B cell (primary cell): ENCODE measurements around the gene SLK. TPM values are rescaled to one million over a fixed set of nuclear protein-coding genes. Genes with fewer than 3 reads are reported as not detected.
A peak's percentile ranks its signal among the peaks of the same experiment; 100 is the strongest.

Source experiments
- ATAC-seq: fragments of 200-7000 bp; cut with Tn5 transposase; one replicate; pipeline ENCODE4 v1.10.0; 2021; ENCODE audit warnings: low read depth, mild to moderate bottlenecking, moderate number of reproducible peaks, moderate library complexity
- CTCF ChIA-PET: fragments of 350-600 bp; sonication (Branson Sonifier 250); formaldehyde crosslinking; loops from one replicate; lab custom pipeline; 2021; ENCODE audit warnings: antibody characterized with exemption, inconsistent platforms; lab: Charles Lee
- POLR2A ChIA-PET: fragments of 350-600 bp; sonication (Branson Sonifier 250); formaldehyde crosslinking; loops from one replicate; lab custom pipeline; 2021; ENCODE audit warnings: antibody characterized with exemption; lab: Charles Lee
- DNase-seq: peaks from one replicate; pipeline ENCODE4 v3.0.0; 2013
- H2AFZ ChIP-seq: 2 replicates; pipeline ENCODE4 v1.6.1; 2012; ENCODE audit warnings: mild to moderate bottlenecking, low read depth, low read length; ENCODE audit not compliant: insufficient read depth, poor library complexity, severe bottlenecking
- H3K27ac ChIP-seq, 2 donors: 1 replicate in 1 of 2; 2 replicates in 1 of 2; pipeline ENCODE4 v1.5.1; 2012 to 2013; ENCODE audit warnings: low read length in 2 of 2, mild to moderate bottlenecking in 2 of 2, moderate library complexity in 1 of 2
- H3K27me3 ChIP-seq, 4 experiments: fragments of 200-600 bp in 1 of 4; sonication (generic) in 1 of 4; replicated peaks in 1 of 4; 1 replicate in 2 of 4; 2 replicates in 2 of 4; pipeline versions ENCODE4 v1.6.1 to v1.7.0; 2013 to 2016; ENCODE audit warnings: low read length in 3 of 4, mild to moderate bottlenecking in 2 of 4, mixed read lengths in 1 of 4, moderate library complexity in 1 of 4; ENCODE audit not compliant: insufficient read depth in 4 of 4, control insufficient read depth in 3 of 4; ENCODE audit errors: control extremely low read depth in 1 of 4
- H3K36me3 ChIP-seq, 2 experiments: replicated peaks in 1 of 2; 1 replicate in 1 of 2; 2 replicates in 1 of 2; pipeline versions ENCODE4 v1.6.1 to v1.7.1; 2013; ENCODE audit warnings: low read length in 1 of 2; ENCODE audit not compliant: insufficient read depth in 2 of 2, control insufficient read depth in 1 of 2; ENCODE audit errors: control extremely low read depth in 1 of 2, extremely low read depth in 1 of 2
- H3K4me1 ChIP-seq, 2 donors: fragments of 200-600 bp in 1 of 2; sonication (generic) in 1 of 2; 1 replicate in 1 of 2; 2 replicates in 1 of 2; pipeline versions ENCODE4 v1.5.1 to v1.6.1; 2013 to 2017; ENCODE audit warnings: low read length in 2 of 2; ENCODE audit not compliant: control insufficient read depth in 2 of 2, insufficient read depth in 2 of 2
- H3K4me2 ChIP-seq: replicated peaks from 2 replicates; pipeline ENCODE3; 2012; ENCODE audit warnings: mild to moderate bottlenecking, low read depth, low read length; ENCODE audit not compliant: poor library complexity, severe bottlenecking
- H3K4me3 ChIP-seq, 5 experiments: fragments of 200-600 bp in 1 of 5; sonication (generic) in 1 of 5; 1 replicate in 3 of 5; 2 replicates in 2 of 5; pipeline versions ENCODE4 v1.5.1 to v1.7.0; 2011 to 2016; ENCODE audit warnings: low read length in 4 of 5, mild to moderate bottlenecking in 4 of 5, low read depth in 2 of 5, control low read depth in 1 of 5, moderate library complexity in 1 of 5; ENCODE audit not compliant: insufficient read depth in 1 of 5; ENCODE audit errors: control extremely low read depth in 1 of 5, extremely low read depth in 1 of 5
- H3K79me2 ChIP-seq: fragments of 200-600 bp; sonication (generic); one replicate; pipeline ENCODE4 v1.6.0; 2016; ENCODE audit warnings: low read length; ENCODE audit not compliant: control insufficient read depth, insufficient read depth
- H3K9ac ChIP-seq: fragments of 200-600 bp; sonication (generic); 2 replicates; pipeline ENCODE4 v1.6.1; 2017; ENCODE audit warnings: mild to moderate bottlenecking, low read length, moderate library complexity
- H3K9me3 ChIP-seq, 3 donors: one replicate each; pipeline versions ENCODE4 v1.6.1 to v1.7.1; 2013; ENCODE audit warnings: low read length in 2 of 3; ENCODE audit not compliant: control insufficient read depth in 2 of 3, insufficient read depth in 1 of 3; ENCODE audit errors: control extremely low read depth in 1 of 3
- H4K20me1 ChIP-seq: 2 replicates; pipeline ENCODE4 v1.6.0; 2012; ENCODE audit warnings: mild to moderate bottlenecking, low read length; ENCODE audit not compliant: insufficient read depth, control insufficient read depth, poor library complexity, severe bottlenecking
- H3K27ac Mint-ChIP-seq: one replicate; pipeline ENCODE4 v1.8.0; 2021; ENCODE audit warnings: mixed read lengths
- H3K27me3 Mint-ChIP-seq: one replicate; pipeline ENCODE4 v1.8.0; 2021; ENCODE audit warnings: mixed read lengths
- H3K4me1 Mint-ChIP-seq: one replicate; pipeline ENCODE4 v1.8.0; 2021; ENCODE audit warnings: mixed read lengths
- H3K4me3 Mint-ChIP-seq: one replicate; pipeline ENCODE4 v1.8.0; 2021; ENCODE audit warnings: mixed read lengths
- H3K9me3 Mint-ChIP-seq: one replicate; pipeline ENCODE4 v1.8.0; 2022; ENCODE audit warnings: mixed read lengths; ENCODE audit not compliant: insufficient read depth
- CTCF ChIP-seq: fragments of 200-600 bp; IDR thresholded peaks from one replicate; pipeline ENCODE4 v1.8.0; 2022; ENCODE audit warnings: antibody characterized with exemption, mild to moderate bottlenecking
- EZH2 ChIP-seq: IDR thresholded peaks from 2 replicates; pipeline ENCODE4 v1.6.1; 2012; ENCODE audit warnings: borderline replicate concordance, low read depth, mild to moderate bottlenecking, moderate library complexity, low read length; ENCODE audit not compliant: insufficient read depth, poor library complexity, severe bottlenecking
- WGBS: methylation state at CpG from one replicate; pipeline ENCODE4 v1.1.5; 2013; ENCODE audit warnings: missing lambda C conversion rate; ENCODE audit not compliant: insufficient coverage; 5-methylcytosine and 5-hydroxymethylcytosine counted together
- intact Hi-C: fragments of 100-400 bp; cut with micrococcal nuclease; formaldehyde crosslinking; loops from one replicate; pipeline ENCODE4 v1.10.0; 2022
- polyA plus RNA-seq: library from polyadenylated mRNA; depleted of rRNA; stranded (reverse); fragments of >200 nt; gene quantifications from 2 replicates; pipeline ENCODE4 v1.2.3, GENCODE V29; 2012
- total RNA-seq, 2 donors: library from RNA; stranded (reverse); fragments of 120-200 nt in 1 of 2; gene quantifications; 1 replicate in 1 of 2; 2 replicates in 1 of 2; pipeline versions ENCODE4 v1.2.3 to v1.2.4, GENCODE V29; 2013 to 2022

SLK gene
- total and polyA plus RNA-seq, 2 donors (not counting 1 experiment from before 2014, with no cell fraction given), result 2.9 to 24.5 TPM

DNA sequence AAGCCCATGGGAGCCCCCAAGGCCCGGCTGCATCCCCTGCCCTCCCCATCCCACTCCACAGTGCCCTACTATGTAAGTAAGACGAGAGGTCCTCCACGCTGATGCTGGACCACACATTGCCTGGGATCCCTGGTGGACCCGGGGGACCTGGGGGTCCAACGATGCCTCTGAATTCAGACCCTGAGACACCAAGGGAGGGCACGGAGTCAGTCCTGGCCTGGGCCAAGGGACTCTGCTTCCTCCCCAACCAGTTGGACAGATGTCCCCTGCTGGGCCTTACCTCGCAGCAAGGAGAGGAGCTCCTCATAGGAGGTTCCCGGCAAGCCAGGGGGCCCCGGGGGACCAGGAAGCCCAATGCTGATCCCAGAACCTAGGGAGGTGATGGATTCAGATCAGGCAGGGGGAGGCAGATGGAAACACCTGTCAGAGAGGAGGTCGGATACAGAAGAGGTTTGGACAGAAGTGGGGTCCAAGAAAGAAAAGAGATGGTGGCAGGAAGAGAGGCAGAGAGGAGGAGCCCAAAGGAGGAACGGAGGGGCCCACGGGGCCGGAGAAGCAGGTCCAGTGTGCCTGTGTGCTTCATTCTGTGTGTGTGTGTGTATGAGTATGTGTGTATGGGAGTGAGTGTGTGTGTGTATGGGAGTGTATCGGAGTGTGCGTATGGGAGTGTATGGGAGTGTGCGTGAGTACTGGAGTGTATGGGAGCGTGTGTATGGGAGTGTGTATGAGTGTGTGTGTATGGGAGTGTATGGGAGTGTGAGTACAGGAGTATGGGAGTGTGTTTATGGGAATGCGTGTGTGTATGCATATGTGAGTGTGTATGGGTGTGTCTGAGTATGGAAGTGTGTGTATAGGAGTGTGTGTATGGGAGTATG lies 68.5 kb downstream of the SLK start:
- no peaks in the 10 kb centered on the region for H3K79me2 ChIP-seq
- no peak overlapping the region for H3K27ac Mint-ChIP-seq
- H4K20me1 ChIP-seq, result no peaks in the 10 kb centered on the region
- no peak overlapping the region for H2AFZ ChIP-seq
- H3K9me3 Mint-ChIP-seq, result no peaks in the 10 kb centered on the region
- ChIA-PET POLR2A (no interaction called here), CTCF (no interaction called here)
- no peaks in the 10 kb centered on the region for H3K36me3 ChIP-seq
- no peak overlapping the region for H3K4me3 ChIP-seq
- no peak overlapping the region for H3K4me2 ChIP-seq
- ATAC-seq (no peak), DNase-seq (no peak)
- no peaks in the 10 kb centered on the region for H3K27me3 Mint-ChIP-seq
- H3K27ac ChIP-seq, result no peak overlapping the region
- H3K4me1 ChIP-seq, result no peaks in the 10 kb centered on the region
- no peaks in the 10 kb centered on the region for H3K4me1 Mint-ChIP-seq
- no peaks in the 10 kb centered on the region for H3K9me3 ChIP-seq
- intact Hi-C loops, result no loop called here
- 82% methylated on average over 17 of the region's 18 CpGs for WGBS
- H3K4me3 Mint-ChIP-seq, result no peak overlapping the region
- H3K9ac ChIP-seq, result no peak overlapping the region
- TF ChIP-seq CTCF (no peak), EZH2 (no peak)
- no peaks in the 10 kb centered on the region for H3K27me3 ChIP-seq

DNA sequence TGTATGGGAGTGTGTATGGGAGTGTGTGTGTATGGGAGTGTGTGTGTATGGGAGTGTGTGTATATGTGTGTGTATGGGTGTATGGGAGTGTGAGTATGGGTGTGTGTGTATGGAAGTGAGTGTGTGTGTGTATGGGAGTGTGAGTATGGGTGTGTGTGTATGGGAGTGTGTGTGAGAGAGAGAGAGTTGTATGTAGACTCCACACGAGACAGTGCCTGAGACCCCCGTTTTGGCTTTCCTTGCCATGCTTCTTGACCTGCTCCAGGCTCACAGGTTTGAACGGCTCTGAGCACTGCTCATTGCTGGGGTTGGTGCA lies 69.1 kb downstream of the SLK start:
- 100% methylated on average over 3 of the region's 3 CpGs for WGBS
- ATAC-seq, result peak; percentile 28

More for the DNA sequence above, 69.1 kb downstream of the SLK start:
- no peak for DNase-seq
- no peak overlapping the region for H3K9ac ChIP-seq
- intact Hi-C loops, result no loop called here
- H3K27me3 ChIP-seq, result no peaks in the 10 kb centered on the region
- Mint-ChIP-seq H3K27ac (no peak overlapping the region), H3K27me3 (no peaks in the 10 kb centered on the region), H3K9me3 (no peaks in the 10 kb centered on the region), H3K4me3 (no peak overlapping the region), H3K4me1 (no peaks in the 10 kb centered on the region)
- no peak overlapping the region for H2AFZ ChIP-seq
- ChIA-PET POLR2A (no interaction called here), CTCF (no interaction called here)
- H3K4me1 ChIP-seq, result no peaks in the 10 kb centered on the region
- no peak overlapping the region for H3K27ac ChIP-seq
- no peak overlapping the region for H3K4me3 ChIP-seq
- no peaks in the 10 kb centered on the region for H4K20me1 ChIP-seq
- H3K36me3 ChIP-seq, result no peaks in the 10 kb centered on the region
- no peak for TF ChIP-seq EZH2
- TF ChIP-seq CTCF, result no peak
- H3K79me2 ChIP-seq, result no peaks in the 10 kb centered on the region
- no peaks in the 10 kb centered on the region for H3K9me3 ChIP-seq
- H3K4me2 ChIP-seq, result no peak overlapping the region
